ENCODE data around the gene MAP4K4.

GRCh38 chr2:101852824-101853223 is 155.3 kb downstream of the MAP4K4 start:
- TF ChIP-seq, protein P1, sequence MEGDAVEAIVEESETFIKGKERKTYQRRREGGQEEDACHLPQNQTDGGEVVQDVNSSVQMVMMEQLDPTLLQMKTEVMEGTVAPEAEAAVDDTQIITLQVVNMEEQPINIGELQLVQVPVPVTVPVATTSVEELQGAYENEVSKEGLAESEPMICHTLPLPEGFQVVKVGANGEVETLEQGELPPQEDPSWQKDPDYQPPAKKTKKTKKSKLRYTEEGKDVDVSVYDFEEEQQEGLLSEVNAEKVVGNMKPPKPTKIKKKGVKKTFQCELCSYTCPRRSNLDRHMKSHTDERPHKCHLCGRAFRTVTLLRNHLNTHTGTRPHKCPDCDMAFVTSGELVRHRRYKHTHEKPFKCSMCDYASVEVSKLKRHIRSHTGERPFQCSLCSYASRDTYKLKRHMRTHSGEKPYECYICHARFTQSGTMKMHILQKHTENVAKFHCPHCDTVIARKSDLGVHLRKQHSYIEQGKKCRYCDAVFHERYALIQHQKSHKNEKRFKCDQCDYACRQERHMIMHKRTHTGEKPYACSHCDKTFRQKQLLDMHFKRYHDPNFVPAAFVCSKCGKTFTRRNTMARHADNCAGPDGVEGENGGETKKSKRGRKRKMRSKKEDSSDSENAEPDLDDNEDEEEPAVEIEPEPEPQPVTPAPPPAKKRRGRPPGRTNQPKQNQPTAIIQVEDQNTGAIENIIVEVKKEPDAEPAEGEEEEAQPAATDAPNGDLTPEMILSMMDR (IDR thresholded peaks at IDR 0.05), result no peak
- TF ChIP-seq POLR2A (IDR thresholded peaks at IDR 0.05), result no peak

Data from lower leg skin (tissue), 3 donors.